Stimulated activated CD8-positive, alpha-beta memory T cell treated with anti-CD3 and anti-CD28 coated beads, Interleukin-7, amount 100 ng/mL, for 1 hour (primary cell): ENCODE results near the gene TUBA3D.
"Not testable (repeated sequence)": the region's sequence is repeated elsewhere in the genome, so short reads cannot be mapped to it uniquely, and the experiment has no call there.

Source experiments
- DNase-seq, 2 donors: peaks; one replicate each; pipeline ENCODE4 v3.0.0-alpha.2; 2020; ENCODE audit warnings: low read depth in 2 of 2

Gene TUBA3D

GRCh38 chr2:131514408-131515166, 38.7 kb downstream of the TUBA3D start:
- DNase-seq, result not testable (repeated sequence)

DNA sequence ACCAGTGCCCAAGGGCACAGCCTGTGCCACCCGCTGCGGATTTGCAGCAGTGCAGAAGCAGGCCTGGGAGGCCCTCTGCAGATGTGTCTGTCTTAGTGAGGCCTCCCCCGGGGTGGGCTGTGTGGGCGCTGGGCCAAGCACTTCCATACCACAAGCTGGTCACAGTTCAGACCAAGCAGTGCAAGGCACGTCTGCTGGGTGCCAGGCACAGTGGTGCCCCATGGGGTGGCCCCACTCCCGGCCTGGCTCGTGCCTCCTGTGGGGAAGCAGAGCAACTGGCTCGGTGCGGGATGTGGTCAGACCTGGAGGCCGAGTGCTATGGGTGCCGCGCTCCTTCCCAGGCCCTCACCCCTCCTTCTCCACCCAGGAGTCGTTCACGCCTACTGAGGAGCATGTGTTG, 39.3 kb downstream of the TUBA3D start:
- DNase-seq, result not testable (repeated sequence)

DNA sequence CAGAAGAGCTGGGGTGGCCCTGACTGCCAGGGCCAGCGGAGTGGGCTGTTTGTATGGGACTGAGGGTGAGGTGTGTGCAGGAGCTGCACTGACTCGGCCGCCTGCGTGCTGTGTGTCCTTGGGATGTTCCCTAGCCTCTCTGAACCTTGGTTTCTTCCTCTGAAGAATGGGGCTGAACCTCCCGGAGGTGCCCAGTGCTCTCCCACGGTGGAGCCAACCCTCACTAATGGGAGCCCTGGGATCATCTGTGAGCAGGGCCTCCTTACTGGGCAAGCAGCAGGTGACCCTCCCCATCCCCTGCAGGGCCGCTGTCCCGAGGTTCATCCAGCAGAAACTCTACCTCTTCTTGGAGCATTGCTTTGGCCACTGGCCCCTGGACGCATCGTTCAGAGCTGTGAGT, 40.1 kb downstream of the TUBA3D start:
- DNase-seq, result no peak

DNA sequence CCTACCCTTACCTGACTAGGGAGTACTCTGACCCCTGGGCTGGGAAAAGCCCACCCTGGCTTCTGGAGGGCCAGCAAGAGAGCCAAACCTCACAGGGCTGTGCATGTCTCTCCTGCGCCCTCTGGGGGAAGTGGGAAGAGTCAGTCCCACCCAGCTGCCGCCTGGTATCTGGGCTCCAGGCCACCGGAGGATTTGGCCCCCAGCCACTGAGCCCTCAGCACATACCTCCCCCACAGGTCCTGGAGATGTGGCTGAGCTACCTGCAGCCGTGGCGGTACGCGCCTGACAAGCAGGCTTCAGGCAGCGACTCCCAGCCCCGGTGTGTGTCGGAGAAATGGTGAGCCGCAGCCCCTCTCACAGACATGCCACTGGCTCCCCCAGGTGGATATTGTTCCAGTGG, 40.7 kb downstream of the TUBA3D start:
- DNase-seq, result not testable (repeated sequence)

- no peak for DNase-seq
Measured at GRCh38 chr2:131517106-131517831, 41.4 kb downstream of the TUBA3D start.

GRCh38 chr2:131517856-131518255, 41.9 kb downstream of the TUBA3D start:
- not testable (repeated sequence) for DNase-seq

DNA sequence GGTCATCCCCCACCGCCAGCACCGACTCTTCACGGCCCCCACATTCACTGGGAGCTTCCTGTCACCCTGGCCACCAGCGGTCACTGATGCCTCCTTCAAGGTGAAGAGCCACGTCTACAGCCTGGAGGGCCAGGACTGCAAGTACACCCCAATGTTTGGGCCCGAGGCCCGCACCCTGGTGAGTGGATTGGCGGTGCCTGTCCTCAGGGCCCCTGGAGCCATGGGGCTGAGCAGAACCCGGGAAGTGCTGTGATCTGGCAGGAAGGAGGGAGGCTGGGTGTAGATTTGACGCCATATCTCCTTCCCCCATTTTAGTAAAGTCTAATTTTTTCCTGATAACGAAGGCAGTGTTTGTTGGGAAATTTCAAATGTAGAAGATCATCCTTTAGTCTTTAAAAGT, 42.6 kb downstream of the TUBA3D start:
- DNase-seq, result not testable (repeated sequence)

DNA sequence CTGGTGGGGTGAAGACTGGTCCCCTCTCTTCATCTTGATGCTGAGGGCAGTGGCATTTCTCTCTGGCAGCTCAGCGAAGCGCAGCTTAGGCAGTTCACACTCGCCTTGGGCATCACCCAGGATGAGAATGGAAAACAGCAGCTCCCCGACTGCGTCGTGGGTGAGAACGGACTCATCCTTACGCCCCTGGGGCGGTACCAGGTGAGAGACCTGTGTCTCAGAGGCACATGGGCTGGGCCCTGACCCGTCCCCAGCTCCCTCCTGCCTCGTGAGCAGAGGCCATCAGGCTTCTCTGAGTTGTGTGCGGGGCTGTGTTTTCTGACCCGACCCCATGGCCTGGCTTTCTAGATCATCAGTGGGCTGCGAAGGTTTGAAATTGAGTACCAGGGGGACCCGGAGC, 43.5 kb downstream of the TUBA3D start:
- DNase-seq, result no peak

- not testable (repeated sequence) for DNase-seq
Measured at GRCh38 chr2:131519871-131520470, 44.1 kb downstream of the TUBA3D start.

- no peak for DNase-seq
Measured at GRCh38 chr2:131520526-131520925, 44.6 kb downstream of the TUBA3D start.

GRCh38 chr2:131521524-131521923, 45.6 kb downstream of the TUBA3D start:
- not testable (repeated sequence) for DNase-seq

DNA sequence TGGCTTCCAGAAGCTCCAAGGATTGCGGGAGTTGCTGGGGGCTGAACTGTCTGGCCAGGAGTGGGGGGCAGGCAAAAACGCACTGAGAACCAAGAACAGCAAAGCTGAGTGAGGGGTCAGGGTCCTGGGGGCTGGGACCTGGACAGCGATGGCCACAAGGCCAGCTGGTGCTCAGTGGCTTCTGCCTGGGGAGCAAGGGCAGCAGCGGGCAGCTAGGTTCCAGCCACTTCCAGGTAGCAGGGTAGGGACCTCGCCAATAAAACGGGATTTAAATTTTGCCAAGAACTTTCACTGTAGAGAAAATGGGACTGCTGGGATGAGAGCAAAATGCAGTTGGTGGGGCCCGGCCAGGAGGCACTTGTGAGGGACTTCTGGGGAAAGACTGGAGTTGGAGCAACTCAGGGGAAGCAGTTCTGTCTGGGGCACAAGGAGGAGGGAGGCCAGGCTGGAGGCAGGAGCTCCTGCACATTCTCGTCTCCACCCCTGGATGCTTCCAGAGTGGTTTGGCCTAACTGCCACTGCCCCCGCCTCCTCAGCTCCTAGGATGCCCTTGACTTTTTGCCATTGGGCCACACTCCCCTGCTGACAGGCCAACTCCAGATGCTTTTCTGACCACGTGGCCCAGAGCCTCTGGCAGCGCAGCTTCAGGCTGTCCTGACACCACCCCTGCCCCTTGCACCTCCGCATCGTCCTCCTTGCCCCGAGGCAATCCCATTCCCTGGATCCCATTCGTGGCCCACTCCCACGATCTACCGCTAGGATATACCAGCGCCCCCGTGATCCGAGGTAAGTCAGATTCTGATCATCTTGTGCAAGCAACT, 46.3 kb downstream of the TUBA3D start:
- DNase-seq, result no peak

- not testable (repeated sequence) for DNase-seq
Measured at GRCh38 chr2:131525256-131525655, 49.3 kb downstream of the TUBA3D start.

DNA sequence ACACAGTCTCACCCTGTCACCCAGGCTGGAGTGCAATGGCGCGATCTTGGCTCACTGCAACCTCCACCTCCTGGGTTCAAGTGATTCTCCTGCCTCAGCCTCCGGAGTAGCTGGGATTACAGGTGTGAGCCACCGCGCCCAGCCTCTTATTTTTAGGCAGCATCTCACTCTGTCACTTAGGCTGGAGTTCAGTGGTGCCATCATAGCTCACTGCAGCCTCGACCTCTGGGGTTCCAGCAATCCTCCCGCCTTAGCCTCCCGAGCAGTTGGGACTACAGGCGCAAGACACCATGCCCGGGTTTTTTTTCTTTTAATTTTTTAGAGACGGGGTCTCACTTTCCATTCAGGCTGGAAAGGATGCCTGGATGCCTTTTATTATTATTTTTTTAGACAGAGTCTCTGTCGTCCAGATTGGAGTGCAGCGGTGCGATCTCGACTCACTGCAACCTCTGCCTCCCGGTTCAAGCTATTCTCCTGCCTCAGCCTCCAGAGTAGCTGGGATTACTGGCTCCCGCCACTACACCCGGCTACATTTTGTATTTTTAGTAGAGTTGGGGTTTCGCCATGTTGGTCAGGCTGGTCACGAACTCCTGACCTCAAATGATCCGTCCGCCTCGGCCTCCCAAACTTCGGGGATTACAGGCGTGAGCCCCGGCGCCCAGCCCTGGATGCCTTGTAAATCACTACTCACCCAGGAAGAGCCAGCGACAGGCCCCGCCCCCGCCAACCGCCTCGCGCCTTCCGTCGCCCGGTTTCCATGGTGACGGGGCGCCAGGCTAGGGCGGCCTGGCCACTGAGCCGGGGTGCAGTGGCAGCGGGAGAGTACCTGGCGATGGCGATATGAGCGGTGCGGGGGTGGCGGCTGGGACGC, 51.4 kb downstream of the TUBA3D start, which contains the start of gene CCDC74A:
TSS of gene CCDC74A (plus strand) at position 758 of the 871 bp plus-strand sequence. CDS start at position 841, 83 bp downstream.
- DNase-seq, result peak; percentile 47 to 58

GRCh38 chr2:131528981-131529863, 53.3 kb downstream of the TUBA3D start:
- not testable (repeated sequence) for DNase-seq

DNA sequence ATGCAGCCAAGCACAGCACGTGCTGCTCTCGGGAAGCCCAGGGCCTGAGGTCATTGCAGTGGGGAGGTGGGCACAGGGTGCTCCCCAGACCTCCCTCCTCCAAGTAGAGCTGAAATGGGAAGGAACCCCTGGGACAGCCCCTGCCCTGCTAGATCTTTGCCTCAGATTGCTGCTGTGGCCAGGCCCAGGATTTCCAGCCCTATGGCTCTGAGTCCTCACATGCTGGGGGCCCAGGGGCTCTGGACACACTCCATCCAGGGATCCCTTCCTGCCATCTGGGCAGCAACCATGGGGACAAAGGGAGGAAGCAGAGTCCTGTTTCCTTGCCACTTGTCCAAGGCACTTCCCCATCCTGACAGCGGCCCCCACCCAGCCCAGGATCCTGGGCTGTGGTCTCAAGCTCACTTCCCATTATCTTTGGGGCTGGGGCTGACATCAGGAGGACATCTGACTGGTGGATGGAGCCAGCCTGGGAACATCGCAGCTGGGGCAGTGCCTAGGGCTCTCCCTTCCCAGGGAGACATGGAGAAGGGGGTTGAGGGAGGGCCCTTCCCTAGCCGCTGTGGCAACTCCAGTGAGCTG, 54.0 kb downstream of the TUBA3D start:
- not testable (repeated sequence) for DNase-seq

DNA sequence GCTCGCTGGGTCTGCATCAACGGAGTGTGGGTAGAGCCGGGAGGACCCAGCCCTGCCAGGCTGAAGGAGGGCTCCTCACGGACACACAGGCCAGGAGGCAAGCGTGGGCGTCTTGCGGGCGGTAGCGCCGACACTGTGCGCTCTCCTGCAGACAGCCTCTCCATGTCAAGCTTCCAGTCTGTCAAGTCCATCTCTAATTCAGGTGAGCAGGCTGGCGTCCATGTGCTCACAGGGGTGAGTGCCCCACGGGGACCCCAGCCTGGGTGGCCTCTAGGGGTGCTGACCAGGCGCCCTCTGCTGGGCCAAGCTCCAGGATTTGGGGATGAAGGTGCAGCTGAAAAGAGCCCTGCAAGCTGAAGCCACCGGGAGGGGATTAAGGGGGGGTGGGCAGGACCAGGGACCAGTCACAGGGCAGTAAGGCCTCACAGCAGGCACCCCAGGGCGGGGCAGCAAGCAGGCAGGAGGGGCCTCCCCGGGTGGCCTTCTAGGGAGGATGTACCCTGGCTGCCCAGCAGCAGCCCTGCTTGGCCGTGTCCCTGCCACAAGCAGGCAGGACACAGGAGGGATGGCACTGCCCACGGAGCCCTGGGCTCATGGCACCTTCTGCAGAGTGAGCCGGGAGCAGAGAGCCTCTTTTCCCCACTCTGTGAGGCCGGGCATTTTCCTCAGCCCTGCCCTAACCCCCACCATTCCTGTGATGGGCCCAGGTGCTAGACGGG, 54.9 kb downstream of the TUBA3D start:
- not testable (repeated sequence) for DNase-seq

GRCh38 chr2:131531547-131532185, 55.7 kb downstream of the TUBA3D start:
- not testable (repeated sequence) for DNase-seq
